HG02759 (cell line): ENCODE measurements around the gene ATG9B.
A peak's percentile ranks its signal among the peaks of the same experiment; 100 is the strongest.

ENCODE experiments used
- ATAC-seq: cut with Tn5 transposase; IDR thresholded peaks from one replicate; pipeline ENCODE4 v1.9.1; 2021; ENCODE audit warnings: mild to moderate bottlenecking, moderate library complexity; ENCODE audit not compliant: unreplicated experiment

The ATG9B gene

GRCh38 chr7:150983893-150984368 lies 40.4 kb downstream of the ATG9B start:
- ATAC-seq, result no peak

GRCh38 chr7:150982351-150982750 lies 41.9 kb downstream of the ATG9B start:
- ATAC-seq, result no peak

GRCh38 chr7:150981644-150982043 lies 42.6 kb downstream of the ATG9B start:
- ATAC-seq, result no peak

- no peak for ATAC-seq
Observed at GRCh38 chr7:150980663-150981062, 43.6 kb downstream of the ATG9B start.

- ATAC-seq, result no peak
Observed at GRCh38 chr7:150979713-150980390, 44.4 kb downstream of the ATG9B start.

DNA sequence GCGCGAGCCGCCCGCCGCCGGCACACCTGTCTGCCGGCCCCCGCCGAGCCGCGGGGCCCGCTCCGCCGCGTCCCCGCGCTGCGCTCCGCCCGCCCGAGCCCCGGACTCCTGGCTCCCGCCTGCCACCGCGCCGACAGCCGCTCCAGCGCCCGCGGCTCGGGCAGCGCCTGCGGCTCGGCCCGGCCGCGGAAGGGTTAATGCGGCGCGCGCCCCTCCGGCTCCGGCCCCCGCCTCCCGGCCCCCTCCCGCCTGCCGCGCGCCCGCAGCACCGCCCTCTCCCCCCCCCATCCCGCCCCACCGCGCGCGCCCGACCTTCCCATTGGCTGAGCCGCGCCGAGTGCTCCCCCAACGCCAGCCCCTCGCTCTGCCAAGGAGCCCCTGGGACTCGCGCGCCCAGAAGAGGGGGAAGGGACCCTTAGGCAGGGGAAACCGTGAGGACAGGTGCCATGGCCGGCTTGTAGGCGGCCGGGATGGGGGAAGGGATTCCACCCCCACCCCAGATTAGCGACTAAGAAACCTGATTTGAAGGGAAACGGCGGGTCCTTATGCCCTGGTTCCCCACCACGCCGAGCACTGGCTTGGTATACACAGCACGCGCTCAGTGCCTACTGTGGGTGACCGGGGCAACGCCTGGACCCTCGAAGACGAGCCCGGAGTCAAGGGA lies 46.0 kb downstream of the ATG9B start, which contains the start of gene KCNH2:
Gene KCNH2, minus strand, starts transcription at position 196 of the 664 bp plus-strand sequence. CDS start 408 bp downstream, outside the sequence.
- ATAC-seq, result no peak

GRCh38 chr7:150977382-150978125 lies 46.7 kb downstream of the ATG9B start:
- no peak for ATAC-seq

- no peak for ATAC-seq
Observed at GRCh38 chr7:150976529-150977381, 47.5 kb downstream of the ATG9B start.

- no peak for ATAC-seq
Observed at GRCh38 chr7:150975536-150976319, 48.6 kb downstream of the ATG9B start.

DNA sequence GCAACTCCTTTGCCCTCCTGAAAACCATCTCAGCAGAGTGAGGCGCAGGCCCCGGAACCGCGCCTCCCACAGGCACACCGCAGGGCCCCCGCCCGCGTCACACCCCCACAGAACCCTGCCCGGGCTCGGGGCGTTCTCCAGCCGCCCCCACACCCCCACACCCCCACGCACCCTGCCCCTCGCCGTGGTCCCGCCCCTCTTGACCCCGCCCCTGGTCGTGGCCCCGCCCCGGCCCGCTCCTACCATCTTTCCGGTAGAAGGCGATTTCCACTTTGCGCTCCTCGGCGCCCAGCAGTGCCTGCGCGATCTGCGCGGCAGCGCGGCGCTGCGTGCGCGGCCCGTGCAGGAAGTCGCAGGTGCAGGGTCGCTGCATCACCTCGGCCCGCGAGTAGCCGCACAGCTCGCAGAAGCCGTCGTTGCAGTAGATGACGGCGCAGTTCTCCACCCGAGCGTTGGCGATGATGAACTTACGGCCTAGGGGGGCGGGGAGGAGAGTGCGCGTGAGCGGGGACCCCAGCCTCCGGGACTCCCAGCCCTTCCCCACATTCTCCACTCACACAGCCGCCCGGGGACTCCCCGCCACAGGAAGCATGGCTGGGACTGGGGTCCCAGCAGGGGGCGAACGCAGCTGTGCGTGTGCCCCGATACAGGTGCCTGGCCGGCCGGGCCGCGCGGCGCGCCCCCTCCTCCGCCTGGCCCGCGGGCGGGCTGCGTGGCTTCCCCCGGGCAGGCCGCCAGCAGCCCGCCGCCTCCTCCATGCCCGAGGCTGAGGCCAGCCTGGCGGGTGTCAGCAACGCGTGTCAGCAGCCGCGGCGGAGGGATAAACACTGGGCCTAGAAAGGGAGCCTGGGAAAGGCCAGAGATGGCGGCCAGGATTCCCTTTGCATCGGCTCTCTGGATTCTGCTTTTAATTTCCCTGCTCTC lies 49.6 kb downstream of the ATG9B start:
- peak; percentile 66 for ATAC-seq

- ATAC-seq, result no peak
Observed at GRCh38 chr7:150973571-150974451, 50.5 kb downstream of the ATG9B start.

- ATAC-seq, result no peak
Observed at GRCh38 chr7:150972741-150973140, 51.6 kb downstream of the ATG9B start.

- ATAC-seq, result no peak
Observed at GRCh38 chr7:150972023-150972468, 52.2 kb downstream of the ATG9B start.

- ATAC-seq, result no peak
Observed at GRCh38 chr7:150971242-150972022, 52.9 kb downstream of the ATG9B start.

- ATAC-seq, result no peak
Observed at GRCh38 chr7:150970424-150970823, 53.9 kb downstream of the ATG9B start.

DNA sequence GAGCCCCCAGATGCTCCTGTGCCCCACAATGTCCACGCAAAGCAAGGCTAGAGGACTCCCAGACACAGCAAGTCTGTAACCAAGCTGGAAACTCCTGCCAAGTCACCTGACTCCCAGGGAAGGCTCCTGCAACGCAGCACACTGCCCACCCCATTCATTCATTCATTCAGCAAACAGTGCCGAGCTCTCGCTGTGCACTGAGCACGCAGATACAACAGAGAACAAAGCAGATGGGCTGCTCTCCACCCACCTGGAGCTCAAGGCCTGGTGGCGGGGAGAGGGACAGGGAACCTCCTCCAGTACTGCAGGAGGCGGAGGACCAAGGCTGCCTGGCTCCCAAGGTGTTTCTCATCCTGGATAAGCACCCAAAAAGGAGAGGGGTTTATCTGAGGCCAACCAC lies 54.8 kb downstream of the ATG9B start:
- no peak for ATAC-seq

- ATAC-seq, result no peak
Observed at GRCh38 chr7:150968734-150969372, 55.4 kb downstream of the ATG9B start.
